Measurements from ENCODE around the gene CD63. TPM values are rescaled to one million over a fixed set of nuclear protein-coding genes. Genes with fewer than 3 reads are reported as not detected.

The CD63 gene
- total RNA-seq, 1 experiment from 2014 or later, result 581 TPM

DNA sequence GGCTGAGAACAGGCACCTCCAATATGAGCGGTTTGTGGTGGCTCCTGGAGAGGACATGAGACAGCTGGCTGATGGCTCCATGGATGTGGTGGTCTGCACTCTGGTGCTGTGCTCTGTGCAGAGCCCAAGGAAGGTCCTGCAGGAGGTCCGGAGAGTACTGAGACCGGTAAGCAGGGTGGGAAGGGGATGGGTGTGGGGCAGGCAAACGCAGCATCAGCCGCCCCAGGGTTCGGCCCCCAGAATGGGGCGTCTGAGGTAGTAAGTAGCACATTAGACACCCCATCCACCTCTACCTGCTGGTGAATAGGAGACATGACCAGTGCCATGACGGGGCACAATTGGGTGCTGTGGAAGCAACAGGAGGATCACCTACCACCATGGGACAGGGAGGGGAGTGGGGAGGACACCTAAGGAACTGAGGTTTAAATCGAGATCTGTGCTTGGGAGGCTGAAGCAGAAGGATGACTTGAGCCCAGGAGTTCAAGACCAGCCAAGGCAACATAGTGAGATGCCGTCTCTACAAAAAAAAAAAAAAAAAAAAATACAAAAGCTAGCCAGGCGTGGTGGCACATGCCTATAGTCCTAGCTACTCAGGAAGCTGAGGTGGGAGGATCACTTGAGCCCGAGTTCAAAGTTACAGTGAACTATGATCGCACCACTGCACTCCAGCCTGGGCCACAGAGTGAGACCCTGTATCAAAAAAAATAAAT lies 46.6 kb downstream of the CD63 start:
- Histone ChIP-seq H2BK15ac (ENCODE audit: low read depth, low read length) (no peak overlapping the region), H3K18ac (ENCODE audit: insufficient read length, low read depth, low read length) (no peak overlapping the region), H2BK120ac (ENCODE audit: low read depth, low read length, poor library complexity, severe bottlenecking) (no peak overlapping the region), H3K23ac (ENCODE audit: insufficient read length, low read depth, low read length) (no peak overlapping the region), H3K4ac (ENCODE audit: low read depth, low read length) (no peak overlapping the region), H2BK12ac (ENCODE audit: insufficient read length, low read depth, low read length) (no peak overlapping the region), H4K91ac (ENCODE audit: insufficient read length, low read depth, low read length) (no peak overlapping the region), H3K4me2 (ENCODE audit: insufficient read depth, insufficient read length, low read length) (no peak overlapping the region), H3K23me2 (ENCODE audit: insufficient read length, low read depth, low read length, poor library complexity, severe bottlenecking) (no peaks in the 10 kb centered on the region), H4K8ac (replicated peaks; ENCODE audit: insufficient read length, low read depth, low read length) (no peak overlapping the region), H2BK5ac (ENCODE audit: insufficient read length, low read length) (no peak overlapping the region), H2AK5ac (ENCODE audit: insufficient read length, low read length) (no peak overlapping the region), H2BK20ac (ENCODE audit: low read depth, low read length, poor library complexity, severe bottlenecking) (no peak overlapping the region), H4K20me1 (ENCODE audit: control insufficient read depth, insufficient read depth, insufficient read length) (no peaks in the 10 kb centered on the region), H2AFZ (ENCODE audit: low read length) (no peak overlapping the region), H4K5ac (ENCODE audit: insufficient read length, low read depth, low read length) (no peak overlapping the region), H3K9me3 (ENCODE audit: control insufficient read depth, low read depth, low read length) (no peaks in the 10 kb centered on the region), H3K79me1 (ENCODE audit: insufficient read depth, low read depth, low read length, poor library complexity, severe bottlenecking) (no peaks in the 10 kb centered on the region), H3K27me3 (ENCODE audit: insufficient read depth, low read length) (no peaks in the 10 kb centered on the region), H3K56ac (ENCODE audit: insufficient read length, low read depth, low read length) (no peak overlapping the region), H3K9ac (ENCODE audit: extremely low read depth, insufficient read length, low read length) (no peak overlapping the region), H3K79me2 (ENCODE audit: insufficient read depth, low read length) (no peaks in the 10 kb centered on the region), H3K4me1 (ENCODE audit: insufficient read depth, low read length) (no peaks in the 10 kb centered on the region), H3K27ac (ENCODE audit: insufficient read length, low read depth, low read length) (no peak overlapping the region), H3T11ph (ENCODE audit: low read length) (no peak overlapping the region), H3K14ac (ENCODE audit: insufficient read depth, low read length) (no peak overlapping the region)
- Mint-ChIP-seq H3K9me3 (no peaks in the 10 kb centered on the region), H3K4me1 (peaks cover 20 to 21% of the 10 kb centered on the region in 2 experiments), H3K27ac (0 out of 7 replicates have a peak overlapping the region, but pooled peaks of 1 of the 3 experiments have one; percentile 96), H3K4me3 (peak overlapping the region; percentile 64 to 70; a peak in 4 of 5 replicates), H3K36me3 (ENCODE audit: insufficient read depth in 1 of 3, low read depth in 3 of 3) (peaks cover 5 to 25% (median 14%) of the 10 kb centered on the region in 3 experiments; a peak in 5 of 7 replicates), H3K27me3 (ENCODE audit: low read depth) (peaks cover 1% of the 10 kb centered on the region; the same call in 1 of the 2 replicates)
- no peak for DNase-seq
- WGBS (ENCODE audit: extremely low coverage, insufficient read length, low lambda C conversion rate), result no CpG with 5 or more reads among the region's 13 CpGs
- TF ChIP-seq CTCF (conservative IDR thresholded peaks at IDR 0.05), result no peak

Measured in H9 (cell line).